ENCODE data around the gene CNNM4. TPM values are rescaled to one million over a fixed set of nuclear protein-coding genes. Genes with fewer than 3 reads are reported as not detected.

CNNM4 gene
- polyA plus RNA-seq, 4 donors, result 12.5 to 13.8 (median 13.2) TPM

DNA sequence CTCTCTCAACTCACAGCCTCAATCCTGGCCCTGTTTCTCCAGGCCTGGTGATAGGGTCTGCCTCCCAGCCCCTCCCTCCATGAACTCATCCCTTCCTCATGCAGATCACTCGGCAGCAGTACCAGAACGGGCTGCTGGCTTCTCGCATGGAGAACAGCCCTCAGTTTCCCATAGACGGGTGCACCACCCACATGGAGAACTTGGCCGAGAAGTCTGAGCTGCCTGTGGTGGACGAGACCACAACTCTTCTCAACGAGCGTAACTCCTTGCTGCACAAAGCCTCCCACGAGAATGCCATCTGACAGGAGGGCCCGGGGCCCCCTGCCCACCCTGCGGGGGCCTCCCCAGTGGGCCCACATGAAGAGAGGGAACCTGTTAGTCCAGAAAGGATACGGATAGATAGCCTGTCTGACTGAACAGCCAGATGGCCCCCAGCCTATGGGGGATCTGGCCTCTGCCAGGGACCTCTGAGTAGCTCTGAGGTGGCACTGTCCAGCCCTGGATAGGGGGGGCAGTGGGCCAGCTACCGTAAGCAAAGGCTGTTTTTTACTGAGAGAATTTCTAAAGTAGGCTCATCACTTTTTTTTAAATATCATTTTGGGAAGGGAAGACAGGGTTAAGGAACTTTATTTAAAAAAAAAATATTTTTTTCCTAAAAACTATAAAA lies 48.6 kb downstream of the CNNM4 start:
- no peak for DNase-seq (ENCODE audit: low read depth in 4 of 4, low spot score in 3 of 4)

DNA sequence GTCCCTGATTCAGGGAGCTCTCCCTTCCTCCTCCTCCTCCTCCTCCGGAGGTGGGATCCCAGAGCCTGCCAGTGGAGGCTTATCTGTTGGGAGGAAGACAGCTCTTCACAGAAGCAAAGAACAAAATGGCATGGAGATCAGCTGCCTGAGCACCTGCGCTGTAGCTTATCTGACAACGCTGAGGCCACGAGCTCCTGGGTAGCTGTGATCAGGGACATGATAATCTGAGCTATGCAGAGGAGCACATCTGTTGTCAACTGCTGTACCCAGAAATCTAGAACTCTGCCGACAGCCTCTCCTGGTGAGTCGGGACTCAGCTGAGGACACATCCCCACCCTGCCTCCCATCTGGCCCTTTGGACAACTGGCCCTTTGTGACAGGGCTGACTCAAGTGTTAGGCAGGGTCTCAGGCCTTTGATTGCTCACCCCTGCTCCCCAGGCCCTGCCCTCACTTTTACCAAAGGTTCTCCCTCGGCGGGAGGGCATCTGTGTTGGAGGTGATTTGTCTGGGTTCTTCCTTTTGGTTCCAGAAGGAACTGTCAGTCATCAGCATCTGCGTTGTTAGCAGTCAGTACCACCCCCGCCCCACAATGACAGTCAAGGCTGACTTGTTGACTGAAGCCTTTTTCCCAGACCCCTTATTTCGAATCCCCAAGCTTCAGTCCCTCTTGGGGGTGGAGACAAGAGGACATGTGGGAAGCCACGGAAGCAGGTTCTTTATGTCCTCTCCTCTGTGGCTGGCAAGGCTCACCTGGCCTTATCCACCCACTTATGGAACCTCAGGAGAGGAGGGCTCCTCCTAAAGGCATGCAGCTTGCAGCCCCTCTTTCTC lies 49.5 kb downstream of the CNNM4 start:
- no peak for DNase-seq (ENCODE audit: low read depth in 4 of 4, low spot score in 3 of 4)

DNA sequence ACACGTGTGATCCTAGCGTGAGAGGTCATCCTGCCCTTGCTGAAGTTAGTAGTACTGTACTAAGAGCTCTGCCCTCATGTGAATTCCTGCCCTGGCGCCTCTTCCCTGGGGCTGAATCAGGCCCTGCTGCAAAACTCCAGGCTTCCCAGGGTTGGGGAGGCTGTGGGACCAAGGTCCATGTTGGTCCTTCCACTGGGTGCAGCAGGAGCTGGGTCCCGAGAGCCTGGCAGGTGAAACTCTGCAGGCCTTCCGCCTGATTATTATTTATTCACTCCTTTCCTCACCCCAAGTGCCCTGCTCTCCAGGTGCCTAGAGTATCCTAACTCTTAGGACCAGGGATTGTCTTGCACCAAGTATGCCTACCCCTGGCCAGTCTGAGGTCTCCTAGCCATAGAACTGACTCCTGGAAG lies 50.1 kb downstream of the CNNM4 start:
- DNase-seq (ENCODE audit: low read depth in 4 of 4, low spot score in 3 of 4), result no peak

DNA sequence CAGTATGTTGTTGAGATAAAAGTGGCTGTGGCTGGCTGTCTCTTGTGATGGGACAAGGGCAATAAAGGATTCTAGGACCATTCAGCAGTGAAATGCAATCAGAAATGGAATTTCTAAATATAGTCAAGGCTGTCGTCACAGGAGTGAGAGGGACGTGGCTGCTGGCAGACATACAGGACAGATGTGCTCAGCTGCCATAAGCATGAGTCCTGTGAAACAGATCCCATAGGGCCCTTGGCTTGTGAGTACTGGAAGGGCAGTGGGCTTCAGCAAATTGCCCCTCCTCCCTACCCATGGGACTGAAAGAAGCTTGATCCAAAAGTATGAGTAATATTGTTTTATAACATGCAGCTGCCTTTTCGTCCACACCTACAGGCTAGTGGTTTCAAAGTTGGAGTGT lies 51.2 kb downstream of the CNNM4 start:
- no peak for DNase-seq (ENCODE audit: low read depth in 4 of 4, low spot score in 3 of 4)

DNA sequence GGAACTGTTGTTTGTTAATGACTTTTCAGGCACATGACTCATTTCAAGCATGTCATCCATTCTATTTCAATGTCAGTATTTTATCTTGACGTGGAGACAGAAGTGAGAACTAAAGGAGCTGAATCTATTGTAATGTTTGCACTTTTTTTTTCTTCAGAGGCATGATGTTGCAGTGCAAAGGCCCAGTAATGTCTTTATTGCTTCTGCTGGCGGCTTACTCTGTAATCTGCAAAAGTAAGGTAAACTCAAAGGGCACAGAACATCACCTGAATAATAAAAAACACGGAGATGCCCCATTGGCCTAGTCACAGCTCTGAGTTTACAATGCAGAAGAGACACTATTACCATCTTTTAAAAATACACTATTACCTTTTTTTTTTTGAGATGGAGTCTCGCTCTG lies 53.0 kb downstream of the CNNM4 start:
- DNase-seq (ENCODE audit: low read depth in 4 of 4, low spot score in 3 of 4), result no peak

DNA sequence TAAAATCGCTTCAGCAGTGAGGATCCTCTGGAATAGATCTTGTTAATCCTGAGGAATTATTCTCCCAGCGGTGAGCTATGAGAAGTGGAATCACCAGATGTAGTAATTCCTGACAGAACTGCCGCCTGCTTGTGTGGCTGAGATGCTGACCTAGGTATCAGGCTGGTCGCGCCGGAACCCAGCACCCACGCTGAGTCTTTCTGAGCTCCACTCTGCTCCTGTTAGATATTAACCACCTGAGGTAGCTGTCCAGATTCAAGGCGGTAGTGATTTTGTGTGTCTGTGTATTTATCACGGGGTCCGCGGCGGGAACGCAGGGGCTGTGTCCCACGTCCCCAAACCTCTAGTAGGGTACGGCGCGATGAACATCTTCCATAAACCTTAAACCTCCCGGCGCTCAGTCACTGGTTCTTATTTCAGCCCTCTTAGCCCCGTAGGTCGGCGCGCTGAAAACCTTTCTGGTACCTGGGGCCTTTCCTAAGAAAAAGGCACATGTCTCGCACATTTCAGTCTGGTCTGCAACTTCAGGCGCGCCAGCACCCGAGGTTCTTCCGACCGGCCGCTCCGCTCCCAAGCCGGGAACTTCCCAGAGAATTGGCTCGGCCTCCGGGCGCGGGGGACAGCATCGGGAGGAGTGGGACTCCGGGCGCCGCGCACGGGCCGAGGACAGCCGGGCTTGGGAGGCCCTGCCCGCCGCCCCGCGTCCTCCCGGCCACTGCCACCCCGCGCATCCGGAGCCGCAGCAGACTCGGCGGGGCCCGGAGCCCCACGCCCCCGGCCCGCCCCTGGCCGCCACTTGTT lies 54.8 kb downstream of the CNNM4 start:
- no peak for DNase-seq (ENCODE audit: low read depth in 4 of 4, low spot score in 3 of 4)

DNA sequence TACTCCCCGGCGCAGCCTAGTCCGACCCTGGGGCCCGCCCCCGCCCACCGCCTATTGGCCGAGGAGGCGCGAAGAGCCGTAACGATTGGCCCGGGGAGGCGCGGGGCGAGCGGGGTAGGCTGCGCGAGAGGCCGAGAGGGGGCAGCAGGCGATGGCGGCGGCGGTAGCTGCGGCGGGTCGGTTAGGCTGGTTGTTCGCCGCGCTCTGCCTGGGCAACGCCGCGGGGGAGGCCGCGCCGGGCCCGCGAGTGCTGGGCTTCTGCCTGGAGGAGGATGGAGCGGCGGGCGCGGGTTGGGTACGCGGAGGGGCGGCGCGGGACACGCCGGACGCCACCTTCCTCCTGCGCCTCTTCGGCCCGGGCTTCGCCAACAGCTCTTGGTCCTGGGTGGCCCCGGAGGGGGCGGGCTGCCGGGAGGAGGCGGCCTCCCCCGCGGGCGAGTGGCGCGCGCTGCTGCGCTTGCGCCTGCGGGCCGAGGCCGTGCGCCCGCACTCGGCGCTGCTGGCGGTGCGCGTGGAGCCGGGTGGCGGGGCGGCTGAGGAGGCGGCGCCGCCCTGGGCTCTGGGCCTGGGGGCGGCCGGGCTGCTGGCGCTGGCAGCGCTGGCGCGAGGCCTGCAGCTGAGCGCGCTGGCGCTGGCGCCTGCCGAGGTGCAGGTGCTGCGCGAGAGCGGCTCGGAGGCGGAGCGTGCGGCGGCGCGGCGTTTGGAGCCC lies 55.6 kb downstream of the CNNM4 start, which contains the start of gene CNNM3:
CNNM3 (plus strand) TSS at position 142 of the 709 bp plus-strand sequence; CDS start at position 152, 10 bp downstream.
- DNase-seq (ENCODE audit: low read depth in 4 of 4, low spot score in 3 of 4), result peak; percentile 82 to 87 (median 86)

DNA sequence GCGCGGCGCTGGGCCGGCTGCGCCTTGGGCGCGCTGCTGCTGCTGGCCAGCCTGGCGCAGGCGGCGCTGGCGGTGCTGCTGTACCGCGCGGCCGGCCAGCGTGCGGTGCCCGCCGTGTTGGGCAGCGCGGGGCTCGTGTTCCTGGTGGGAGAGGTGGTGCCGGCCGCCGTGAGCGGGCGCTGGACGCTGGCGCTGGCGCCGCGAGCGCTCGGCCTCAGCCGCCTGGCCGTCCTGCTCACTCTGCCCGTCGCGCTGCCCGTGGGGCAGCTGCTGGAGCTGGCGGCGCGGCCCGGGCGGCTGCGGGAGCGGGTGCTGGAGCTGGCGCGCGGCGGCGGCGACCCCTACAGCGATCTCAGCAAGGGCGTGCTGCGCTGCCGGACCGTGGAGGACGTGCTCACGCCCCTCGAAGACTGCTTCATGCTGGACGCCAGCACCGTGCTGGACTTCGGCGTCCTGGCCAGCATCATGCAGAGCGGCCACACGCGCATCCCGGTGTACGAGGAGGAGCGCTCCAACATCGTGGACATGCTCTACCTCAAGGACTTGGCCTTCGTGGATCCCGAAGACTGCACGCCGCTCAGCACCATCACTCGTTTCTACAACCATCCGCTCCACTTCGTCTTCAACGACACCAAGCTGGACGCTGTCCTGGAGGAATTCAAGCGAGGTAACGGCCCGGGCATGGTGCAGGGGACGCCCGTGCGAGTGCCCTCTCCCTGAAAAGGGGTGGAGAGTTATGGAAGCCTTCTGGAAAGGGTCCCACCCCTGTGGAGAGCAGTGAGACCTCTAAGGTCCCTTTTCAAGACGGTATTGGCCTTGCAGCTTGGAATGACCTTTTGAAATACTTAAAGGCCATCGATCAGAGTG lies 56.4 kb downstream of the CNNM4 start:
- DNase-seq (ENCODE audit: low read depth in 4 of 4, low spot score in 3 of 4), result no peak

DNA sequence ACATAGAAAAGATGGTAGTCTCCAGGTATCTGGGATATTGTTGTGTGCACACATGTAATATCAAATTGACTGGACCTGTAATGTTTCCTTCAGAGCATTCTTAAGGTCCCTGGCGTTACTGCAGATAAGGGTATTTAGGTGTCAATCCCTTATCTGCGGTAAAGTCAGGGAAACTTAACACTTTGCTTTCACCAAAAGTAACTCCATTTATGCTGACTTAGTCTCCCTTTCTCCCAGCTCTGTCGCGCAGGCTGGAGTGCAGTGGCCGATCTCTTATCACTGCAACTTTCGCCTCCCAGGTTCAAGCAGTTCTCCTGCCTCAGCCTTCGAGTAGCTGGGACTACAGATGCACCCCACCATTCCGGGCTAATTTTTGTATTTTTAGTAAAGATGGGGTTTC lies 57.2 kb downstream of the CNNM4 start:
- DNase-seq (ENCODE audit: low read depth in 4 of 4, low spot score in 3 of 4), result no peak

DNA sequence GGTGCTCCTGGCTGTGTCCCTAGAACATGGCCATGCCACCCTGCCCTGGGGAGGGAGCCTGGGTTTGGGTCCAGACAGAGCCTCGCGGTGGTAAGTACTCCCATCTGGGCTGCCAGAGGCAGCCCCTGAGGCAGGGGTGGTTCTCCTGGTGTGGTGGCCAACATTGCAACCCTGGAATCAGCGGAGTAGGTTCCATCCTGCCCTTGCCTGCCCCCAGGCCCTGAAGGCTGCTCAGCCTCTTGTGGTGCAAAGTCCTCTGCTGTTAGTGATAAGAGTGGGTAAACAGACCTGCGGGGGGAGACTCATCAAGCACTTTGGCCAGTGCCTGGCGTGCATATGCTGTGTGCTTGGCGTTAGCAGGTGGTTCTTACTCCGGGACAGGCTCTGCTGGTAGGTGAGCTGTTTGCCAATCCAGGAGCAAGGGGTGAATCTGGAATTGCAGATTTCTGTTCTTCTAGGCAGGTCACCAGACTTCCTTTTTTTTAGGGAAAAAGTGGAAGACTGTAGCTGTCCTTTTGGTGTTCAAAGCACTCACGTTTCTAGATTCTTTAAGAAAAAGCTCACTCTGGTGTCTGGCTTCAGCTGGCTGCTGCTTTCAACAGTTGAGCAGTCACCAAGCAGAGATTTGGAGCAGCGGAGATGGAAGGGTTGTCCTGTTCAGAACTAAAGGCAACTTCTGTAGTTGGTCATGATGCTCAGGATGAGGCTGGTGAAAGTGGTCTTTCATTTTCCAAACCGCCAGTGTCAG lies 58.6 kb downstream of the CNNM4 start:
- DNase-seq (ENCODE audit: low read depth in 4 of 4, low spot score in 3 of 4), result no peak

DNA sequence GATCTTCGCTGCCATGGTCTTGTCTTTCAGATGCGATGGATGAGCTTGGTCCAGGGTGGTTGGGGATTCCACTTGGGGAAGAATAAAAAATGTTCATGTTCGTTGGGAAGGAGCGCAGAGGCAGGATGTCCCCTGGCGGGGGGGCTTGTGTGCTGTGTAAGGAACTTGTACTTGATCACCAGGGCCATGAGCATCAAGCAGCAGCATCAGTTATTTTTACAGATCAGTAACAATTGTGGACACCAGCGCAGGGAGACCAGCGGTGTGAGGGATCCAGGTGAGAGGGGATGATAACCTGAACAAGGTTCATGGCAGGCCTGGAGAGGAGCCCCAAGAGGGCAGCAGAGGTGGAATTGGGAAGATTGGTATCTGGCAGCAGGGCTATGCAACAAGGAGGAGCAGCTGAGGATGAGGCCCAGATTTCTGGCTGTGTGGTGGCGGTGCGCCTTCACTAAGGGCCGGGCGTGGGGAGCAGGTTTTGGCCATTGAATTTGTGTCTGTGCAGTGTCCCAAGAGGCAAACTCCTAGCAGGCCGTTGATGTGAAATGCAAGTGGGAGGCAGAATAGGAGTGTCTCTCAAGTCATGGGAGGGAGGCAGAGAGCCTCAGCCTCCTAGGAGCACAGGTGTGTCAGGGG lies 59.3 kb downstream of the CNNM4 start:
- DNase-seq (ENCODE audit: low read depth in 4 of 4, low spot score in 3 of 4), result no peak

DNA sequence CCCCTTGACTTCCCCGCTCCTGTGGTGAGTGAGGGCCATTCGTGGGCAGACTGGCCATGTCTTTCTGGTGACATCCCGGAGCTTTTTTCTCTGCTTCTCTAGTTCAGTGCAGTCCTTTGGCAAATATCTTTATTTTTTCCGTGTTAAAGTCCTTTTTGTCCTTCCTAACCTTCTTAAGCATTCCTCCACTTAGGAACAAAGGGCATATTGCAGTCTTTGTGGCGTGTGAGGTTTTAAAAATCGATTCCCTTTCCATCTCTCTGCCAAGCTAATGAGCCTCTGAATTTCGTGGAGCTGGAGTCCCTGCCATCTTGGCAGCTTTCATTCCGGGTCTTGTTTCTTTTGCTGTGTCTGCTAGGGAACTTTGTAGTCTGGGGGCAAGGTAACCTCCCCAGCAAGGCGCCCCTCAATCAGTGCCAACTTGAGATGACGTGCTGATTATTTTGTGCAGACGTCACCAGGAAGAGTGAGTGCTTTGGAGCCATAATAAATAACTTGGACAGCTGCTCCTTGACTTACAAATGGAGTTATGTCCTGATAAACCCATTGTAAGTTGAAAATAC lies 60.5 kb downstream of the CNNM4 start:
- DNase-seq (ENCODE audit: low read depth in 4 of 4, low spot score in 3 of 4), result no peak

DNA sequence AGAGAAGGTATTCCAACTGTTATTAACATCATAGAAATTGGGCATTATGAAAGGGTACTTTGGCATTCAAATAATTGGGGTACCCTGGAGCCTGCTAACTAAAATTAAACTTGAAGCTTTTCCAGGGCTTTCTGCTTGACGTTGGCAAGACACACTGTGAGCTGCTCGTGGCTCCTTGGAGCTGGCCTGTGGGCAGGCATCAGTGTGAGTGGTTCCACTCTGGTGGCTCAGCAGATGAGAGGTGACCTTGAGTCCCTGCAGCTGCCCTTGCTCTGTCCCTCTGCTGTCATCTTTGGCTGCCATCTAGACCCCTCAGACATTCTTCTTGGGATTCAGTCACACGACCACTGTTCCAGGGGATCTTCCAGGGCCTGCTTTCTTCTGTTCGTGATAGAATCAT lies 62.1 kb downstream of the CNNM4 start:
- DNase-seq (ENCODE audit: low read depth in 4 of 4, low spot score in 3 of 4), result no peak

DNA sequence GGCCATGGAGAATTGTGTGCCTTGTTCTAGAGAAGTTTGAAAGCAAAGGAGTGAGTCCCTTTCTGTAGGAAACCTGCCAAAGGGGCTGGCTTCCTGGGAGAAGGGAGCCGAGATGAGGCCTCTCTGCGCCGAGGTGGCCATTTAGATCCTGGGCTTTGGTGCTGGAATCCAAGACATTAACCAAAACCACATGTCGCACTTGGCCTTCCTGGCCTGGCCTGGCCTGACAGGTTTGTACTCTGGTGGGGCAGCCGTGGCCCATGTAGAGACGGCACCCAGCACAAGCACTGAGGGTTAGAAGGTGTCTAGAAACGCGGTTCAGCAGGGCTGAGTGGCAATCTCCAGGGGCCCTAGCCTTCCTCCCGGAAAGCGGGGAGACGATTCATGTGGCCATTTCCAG lies 62.5 kb downstream of the CNNM4 start:
- no peak for DNase-seq (ENCODE audit: low read depth in 4 of 4, low spot score in 3 of 4)

DNA sequence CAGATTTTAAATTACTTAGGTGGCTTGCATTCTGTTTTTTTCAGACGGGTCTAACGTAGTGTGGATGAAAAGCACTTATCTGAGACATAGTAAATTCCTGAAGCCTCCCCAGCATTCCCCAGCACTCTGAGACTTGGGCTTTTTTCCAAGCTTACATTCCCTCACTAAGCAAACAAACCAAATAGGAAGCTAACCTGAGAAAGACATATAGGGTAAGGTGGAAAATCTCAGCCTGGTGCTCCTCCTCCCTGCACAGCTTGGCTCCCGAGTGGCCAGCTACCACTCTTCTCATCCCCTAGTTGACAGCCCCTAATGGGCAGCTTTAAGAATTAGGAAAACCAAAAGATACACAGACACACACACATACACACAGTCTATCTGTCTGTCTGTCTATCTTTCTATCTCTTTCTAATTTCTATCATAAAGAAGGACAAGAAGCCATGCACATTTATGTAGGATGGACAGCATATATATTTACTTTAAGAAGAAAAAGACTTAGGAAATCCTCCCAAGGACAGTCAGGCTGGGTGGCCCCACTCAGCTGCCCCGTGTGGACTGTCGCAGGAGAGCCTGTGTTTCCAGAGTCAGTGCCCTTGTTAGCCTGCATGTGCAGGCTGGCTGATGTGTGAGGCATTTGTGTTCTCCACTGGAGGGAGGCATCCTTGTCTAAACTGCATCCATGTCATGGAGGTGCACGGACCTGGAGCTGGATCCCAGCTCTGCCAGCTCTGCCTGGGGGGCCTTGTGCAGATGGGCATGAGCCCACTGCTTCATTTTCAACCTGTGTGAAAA lies 63.6 kb downstream of the CNNM4 start:
- DNase-seq (ENCODE audit: low read depth in 4 of 4, low spot score in 3 of 4), result no peak

DNA sequence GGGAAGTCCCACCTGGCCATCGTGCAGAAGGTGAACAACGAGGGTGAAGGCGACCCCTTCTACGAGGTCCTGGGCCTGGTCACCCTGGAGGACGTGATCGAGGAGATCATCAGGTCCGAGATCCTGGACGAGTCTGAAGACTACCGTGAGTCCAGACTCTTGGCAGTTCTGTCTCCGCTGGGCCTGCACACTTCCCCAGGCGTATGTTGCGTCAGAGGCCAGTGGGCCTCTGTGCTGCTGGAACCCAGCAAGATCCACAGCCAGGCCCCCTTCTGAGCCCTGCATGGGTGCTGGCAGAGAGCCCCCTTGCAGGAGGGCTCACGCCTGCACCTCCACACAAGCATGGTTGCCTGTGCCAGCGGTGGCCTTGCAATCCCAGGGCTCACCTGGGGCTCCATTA lies 64.4 kb downstream of the CNNM4 start:
- no peak for DNase-seq (ENCODE audit: low read depth in 4 of 4, low spot score in 3 of 4)

DNA sequence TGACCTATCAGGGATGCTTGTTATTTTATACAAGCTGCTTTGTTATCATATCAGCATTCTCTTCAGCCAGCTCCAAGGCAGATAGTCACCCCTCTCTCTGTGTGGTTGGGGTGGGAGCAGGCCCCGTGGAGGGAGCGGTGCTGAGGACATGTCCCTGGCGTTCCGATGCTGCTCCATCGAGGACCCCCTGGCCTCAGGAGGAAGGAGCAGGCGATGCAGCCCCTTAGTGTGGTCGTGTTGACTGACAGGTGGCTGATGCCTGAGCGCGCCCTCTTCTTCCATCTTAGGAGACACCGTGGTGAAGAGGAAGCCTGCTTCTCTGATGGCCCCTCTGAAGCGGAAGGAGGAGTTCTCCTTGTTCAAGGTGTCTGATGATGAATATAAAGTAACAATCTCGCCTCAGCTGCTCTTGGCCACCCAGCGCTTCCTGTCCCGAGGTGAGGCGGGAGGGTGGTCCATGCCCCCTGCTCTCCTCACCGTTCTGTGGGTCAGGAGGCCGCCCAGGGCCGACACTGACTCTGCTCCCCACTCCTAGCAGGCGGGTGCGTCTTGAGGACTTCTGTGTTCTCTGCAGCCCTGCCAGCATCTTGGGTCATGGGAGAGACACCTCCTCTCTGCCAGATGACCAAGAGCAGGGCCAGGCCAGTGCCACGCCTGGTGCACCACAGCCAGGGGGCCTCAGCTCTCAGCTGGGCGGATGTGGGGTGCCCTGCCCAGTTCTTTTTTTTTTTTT lies 66.0 kb downstream of the CNNM4 start:
- DNase-seq (ENCODE audit: low read depth in 4 of 4, low spot score in 3 of 4), result no peak
